ENCODE data around the gene RBM19.

Gene RBM19

DNA sequence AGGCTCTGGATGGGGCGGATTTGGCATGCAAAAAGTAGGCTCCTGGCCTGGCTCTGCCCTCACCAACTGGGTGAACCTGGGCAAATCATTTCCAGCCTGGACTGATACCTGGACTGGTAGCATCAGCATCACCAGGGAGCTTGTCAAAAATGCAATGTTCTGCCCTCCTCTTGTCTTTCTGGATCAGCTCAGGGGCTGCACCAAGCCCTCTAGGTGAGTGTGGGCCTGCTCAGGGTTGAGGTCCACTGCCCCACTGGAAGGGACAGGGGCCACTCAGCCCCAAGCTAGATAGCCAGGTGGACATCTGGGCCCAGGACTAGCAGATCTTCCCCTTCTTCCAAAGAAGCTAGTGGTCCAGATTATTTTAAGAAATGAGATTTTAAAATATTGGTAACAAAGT is 99.6 kb downstream of the RBM19 start:
- H3K4me3 ChIP-seq (IDR thresholded peaks at IDR 0.05; ENCODE audit: insufficient read depth, low read depth, low read length) = no peak overlapping the region
- H3K27ac ChIP-seq = no peak overlapping the region
- peaks cover 6% of the 10 kb centered on the region for H3K4me1 ChIP-seq (ENCODE audit: low read depth, poor library complexity, severe bottlenecking)
- H3K79me2 ChIP-seq (ENCODE audit: insufficient read depth, low read depth) = no peaks in the 10 kb centered on the region
- H3K9ac ChIP-seq = no peak overlapping the region
- no peaks in the 10 kb centered on the region for H3K36me3 ChIP-seq (ENCODE audit: insufficient read depth)
- no peaks in the 10 kb centered on the region for H4K20me1 ChIP-seq (ENCODE audit: insufficient read depth)
- H2AFZ ChIP-seq (ENCODE audit: low read depth) = no peak overlapping the region
- no peak overlapping the region for H3K4me2 ChIP-seq
- TF ChIP-seq, protein P1, sequence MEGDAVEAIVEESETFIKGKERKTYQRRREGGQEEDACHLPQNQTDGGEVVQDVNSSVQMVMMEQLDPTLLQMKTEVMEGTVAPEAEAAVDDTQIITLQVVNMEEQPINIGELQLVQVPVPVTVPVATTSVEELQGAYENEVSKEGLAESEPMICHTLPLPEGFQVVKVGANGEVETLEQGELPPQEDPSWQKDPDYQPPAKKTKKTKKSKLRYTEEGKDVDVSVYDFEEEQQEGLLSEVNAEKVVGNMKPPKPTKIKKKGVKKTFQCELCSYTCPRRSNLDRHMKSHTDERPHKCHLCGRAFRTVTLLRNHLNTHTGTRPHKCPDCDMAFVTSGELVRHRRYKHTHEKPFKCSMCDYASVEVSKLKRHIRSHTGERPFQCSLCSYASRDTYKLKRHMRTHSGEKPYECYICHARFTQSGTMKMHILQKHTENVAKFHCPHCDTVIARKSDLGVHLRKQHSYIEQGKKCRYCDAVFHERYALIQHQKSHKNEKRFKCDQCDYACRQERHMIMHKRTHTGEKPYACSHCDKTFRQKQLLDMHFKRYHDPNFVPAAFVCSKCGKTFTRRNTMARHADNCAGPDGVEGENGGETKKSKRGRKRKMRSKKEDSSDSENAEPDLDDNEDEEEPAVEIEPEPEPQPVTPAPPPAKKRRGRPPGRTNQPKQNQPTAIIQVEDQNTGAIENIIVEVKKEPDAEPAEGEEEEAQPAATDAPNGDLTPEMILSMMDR (conservative IDR thresholded peaks at IDR 0.05; ENCODE audit: low read depth, low read length) = no peak
- H3K27me3 ChIP-seq (ENCODE audit: insufficient read depth, low read depth) = no peaks in the 10 kb centered on the region

DNA sequence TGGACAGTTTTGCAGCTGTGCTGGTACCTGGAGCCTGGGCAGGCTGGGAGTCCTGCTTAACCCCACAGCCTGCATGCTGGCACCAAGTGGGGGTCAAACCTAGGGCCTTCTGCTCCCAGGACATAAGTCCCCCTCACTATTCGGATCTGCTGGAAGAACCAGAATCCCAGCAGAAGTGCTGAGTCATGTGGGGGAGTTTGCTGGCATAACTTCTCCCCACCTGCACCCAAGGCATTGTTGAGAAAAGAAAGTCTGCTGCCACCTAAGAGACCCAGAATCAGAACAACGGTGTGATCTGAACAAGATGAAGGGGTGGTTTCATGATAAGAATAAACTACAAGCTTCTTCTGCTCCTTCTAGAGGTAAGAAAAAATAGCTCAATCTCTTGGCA is 102.7 kb downstream of the RBM19 start:
- Histone ChIP-seq H3K4me3 (IDR thresholded peaks at IDR 0.05; ENCODE audit: insufficient read depth, low read depth, low read length) (no peak overlapping the region), H3K4me1 (ENCODE audit: low read depth, poor library complexity, severe bottlenecking) (peaks cover 6% of the 10 kb centered on the region), H3K9ac (no peak overlapping the region), H3K27ac (no peak overlapping the region), H4K20me1 (ENCODE audit: insufficient read depth) (no peaks in the 10 kb centered on the region), H3K36me3 (ENCODE audit: insufficient read depth) (no peaks in the 10 kb centered on the region), H2AFZ (ENCODE audit: low read depth) (no peak overlapping the region), H3K79me2 (ENCODE audit: insufficient read depth, low read depth) (no peaks in the 10 kb centered on the region), H3K4me2 (no peak overlapping the region), H3K27me3 (ENCODE audit: insufficient read depth, low read depth) (no peaks in the 10 kb centered on the region)
- TF ChIP-seq, protein P1 (conservative IDR thresholded peaks at IDR 0.05; ENCODE audit: low read depth, low read length) = no peak

DNA sequence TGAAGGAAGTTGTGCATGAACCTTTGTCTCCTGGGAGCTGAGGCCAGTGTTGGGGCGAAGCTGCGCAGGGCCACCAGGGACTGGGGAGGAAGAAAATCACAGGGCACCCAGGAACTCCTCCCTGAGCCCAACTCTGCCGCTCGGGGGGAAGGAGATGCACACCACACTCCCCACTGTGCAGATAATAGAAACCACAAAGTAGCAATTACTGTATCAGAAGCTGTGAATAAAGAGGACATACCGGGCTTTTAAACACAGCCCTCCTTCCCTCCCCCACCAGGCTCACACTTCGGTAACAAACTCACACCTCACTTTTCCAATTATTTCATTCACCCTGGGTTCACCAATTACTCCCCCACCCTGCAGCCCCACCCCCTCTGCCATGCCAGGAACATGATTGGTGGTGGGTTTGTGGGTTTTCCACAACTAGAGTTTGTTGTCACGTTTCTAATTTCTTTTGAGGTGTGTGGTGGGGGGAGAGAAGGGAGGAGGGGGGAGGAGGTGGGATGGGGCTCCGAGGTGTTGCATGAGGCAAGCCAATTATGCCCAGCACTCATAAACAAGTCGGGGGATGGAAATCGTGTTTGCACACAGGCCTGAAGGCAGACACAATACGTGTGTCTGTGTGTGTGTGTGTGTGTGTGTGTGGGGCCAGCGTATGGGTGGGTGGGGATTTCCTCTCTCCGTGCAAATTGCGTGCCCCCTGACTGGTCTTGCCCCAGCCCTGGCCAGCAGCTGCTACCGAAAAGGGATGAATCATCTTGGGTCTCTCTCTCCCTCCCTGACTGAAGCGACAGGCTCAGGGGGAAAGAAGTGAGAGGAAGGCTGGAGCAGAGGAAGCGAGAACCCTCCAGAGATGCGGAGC is 103.3 kb downstream of the RBM19 start:
- Histone ChIP-seq H3K36me3 (ENCODE audit: insufficient read depth) (no peaks in the 10 kb centered on the region), H2AFZ (ENCODE audit: low read depth) (no peak overlapping the region), H3K9ac (no peak overlapping the region), H4K20me1 (ENCODE audit: insufficient read depth) (no peaks in the 10 kb centered on the region), H3K4me1 (ENCODE audit: low read depth, poor library complexity, severe bottlenecking) (peaks cover 6% of the 10 kb centered on the region), H3K79me2 (ENCODE audit: insufficient read depth, low read depth) (no peaks in the 10 kb centered on the region), H3K27me3 (ENCODE audit: insufficient read depth, low read depth) (no peaks in the 10 kb centered on the region), H3K4me2 (no peak overlapping the region), H3K4me3 (IDR thresholded peaks at IDR 0.05; ENCODE audit: insufficient read depth, low read depth, low read length) (no peak overlapping the region), H3K27ac (no peak overlapping the region)
- TF ChIP-seq, protein P1 (conservative IDR thresholded peaks at IDR 0.05; ENCODE audit: low read depth, low read length) = no peak

DNA sequence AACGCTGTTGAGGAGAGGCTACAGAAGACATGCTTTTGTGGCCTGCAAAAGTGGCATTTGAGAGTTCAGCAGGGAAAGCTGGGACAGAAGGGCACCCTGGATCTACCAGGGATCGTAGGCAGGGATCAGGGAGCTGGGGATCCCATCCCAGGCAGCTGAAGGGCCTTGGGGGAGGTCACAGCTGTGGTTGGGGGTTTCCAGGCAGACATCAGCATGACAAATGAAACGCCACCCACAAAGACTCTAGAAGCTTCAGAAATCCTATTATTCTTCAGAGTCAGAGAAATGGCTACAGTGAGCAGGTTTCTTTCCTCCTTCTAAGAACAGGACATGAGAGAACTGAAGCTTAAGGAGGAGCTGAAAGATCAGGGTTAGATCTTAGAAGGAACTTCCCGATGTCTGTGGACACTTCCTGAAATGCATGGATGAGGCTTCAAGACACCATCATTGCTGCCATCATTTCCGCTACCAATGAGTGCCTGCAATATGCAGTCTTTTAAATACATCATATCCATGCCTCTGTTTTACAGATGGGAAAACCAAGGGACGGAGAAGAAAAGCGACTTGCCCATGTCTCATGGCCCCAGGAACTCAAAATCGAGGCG is 104.3 kb downstream of the RBM19 start:
- TF ChIP-seq, protein P1 (conservative IDR thresholded peaks at IDR 0.05; ENCODE audit: low read depth, low read length) = no peak
- H3K36me3 ChIP-seq (ENCODE audit: insufficient read depth) = no peaks in the 10 kb centered on the region
- H3K4me1 ChIP-seq (ENCODE audit: low read depth, poor library complexity, severe bottlenecking) = peaks cover 6% of the 10 kb centered on the region
- no peak overlapping the region for H3K4me2 ChIP-seq
- no peaks in the 10 kb centered on the region for H3K79me2 ChIP-seq (ENCODE audit: insufficient read depth, low read depth)
- H4K20me1 ChIP-seq (ENCODE audit: insufficient read depth) = no peaks in the 10 kb centered on the region
- no peak overlapping the region for H2AFZ ChIP-seq (ENCODE audit: low read depth)
- H3K27ac ChIP-seq = no peak overlapping the region
- H3K9ac ChIP-seq = no peak overlapping the region
- no peaks in the 10 kb centered on the region for H3K27me3 ChIP-seq (ENCODE audit: insufficient read depth, low read depth)
- H3K4me3 ChIP-seq (IDR thresholded peaks at IDR 0.05; ENCODE audit: insufficient read depth, low read depth, low read length) = no peak overlapping the region
